ENCODE data around the gene SRGAP2B. TPM values are rescaled to one million over a fixed set of nuclear protein-coding genes. Genes with fewer than 3 reads are reported as not detected.
"Not testable (repeated sequence)": the region's sequence is repeated elsewhere in the genome, so short reads cannot be mapped to it uniquely, and the experiment has no call there.

SRGAP2B gene
- total and polyA plus RNA-seq, 4 donors, result 2.4 to 14.3 (median 6.2) TPM

DNA sequence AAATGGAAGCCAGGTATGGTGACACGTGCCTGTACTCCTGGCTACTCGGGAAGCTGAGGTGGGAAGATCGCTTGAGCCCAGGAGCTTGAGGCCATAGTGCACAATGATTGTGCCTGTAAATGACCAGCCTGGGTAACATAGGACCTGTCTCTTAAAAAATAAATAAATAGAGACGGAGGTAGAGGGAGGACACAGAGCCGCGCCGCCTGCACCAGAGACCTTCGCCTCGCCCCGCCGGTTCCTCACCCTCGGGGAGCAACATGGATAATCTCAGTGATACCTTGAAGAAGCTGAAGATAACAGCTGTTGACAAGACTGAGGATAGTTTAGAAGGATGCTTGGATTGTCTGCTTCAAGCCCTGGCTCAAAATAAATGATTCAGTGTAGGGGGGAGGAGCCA is 130.4 kb downstream of the SRGAP2B start:
- not testable (repeated sequence) for H3K4me3 ChIP-seq (ENCODE audit: low read depth in 1 of 3, low read length in 3 of 3); H3K27ac ChIP-seq (ENCODE audit: low read depth in 1 of 2, low read length in 2 of 2); DNase-seq (ENCODE audit: low spot score); H3K4me1 ChIP-seq (ENCODE audit: control insufficient read depth in 4 of 4, insufficient read depth in 4 of 4, low read length in 3 of 4); H3K9me3 ChIP-seq (ENCODE audit: control insufficient read depth in 4 of 4, low read length in 3 of 4); H3K9ac ChIP-seq (ENCODE audit: low read depth in 1 of 2, low read length in 2 of 2); H3K27me3 ChIP-seq (ENCODE audit: control insufficient read depth in 4 of 4, insufficient read depth in 4 of 4, low read length in 3 of 4); H3K36me3 ChIP-seq (ENCODE audit: control insufficient read depth in 4 of 4, insufficient read depth in 3 of 4, low read depth in 1 of 4, low read length in 3 of 4)
- 95% methylated on average over 12 of the region's 12 CpGs for WGBS

DNA sequence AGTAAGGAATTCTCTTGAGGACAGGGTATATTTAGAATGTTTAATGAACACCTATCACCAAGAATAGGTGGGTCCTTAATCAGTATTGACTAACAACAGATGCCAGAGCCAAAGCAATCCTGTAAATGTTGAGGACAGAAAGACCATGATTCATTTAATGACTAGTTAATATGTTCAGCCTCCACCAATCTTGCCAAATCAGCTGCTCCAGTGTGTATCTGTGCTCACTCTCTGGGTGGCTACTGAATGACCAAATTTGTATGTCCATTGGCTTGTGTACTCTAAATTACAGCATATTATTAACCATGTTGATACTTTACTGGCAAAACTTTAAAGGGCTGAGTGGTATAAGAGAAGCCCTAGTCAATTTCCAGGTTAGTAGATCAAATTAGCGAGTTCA is 130.9 kb downstream of the SRGAP2B start:
- H3K36me3 ChIP-seq (ENCODE audit: control insufficient read depth in 4 of 4, insufficient read depth in 3 of 4, low read depth in 1 of 4, low read length in 3 of 4); H3K27ac ChIP-seq (ENCODE audit: low read depth in 1 of 2, low read length in 2 of 2); DNase-seq (ENCODE audit: low spot score); H3K27me3 ChIP-seq (ENCODE audit: control insufficient read depth in 4 of 4, insufficient read depth in 4 of 4, low read length in 3 of 4); H3K4me1 ChIP-seq (ENCODE audit: control insufficient read depth in 4 of 4, insufficient read depth in 4 of 4, low read length in 3 of 4); H3K4me3 ChIP-seq (ENCODE audit: low read depth in 1 of 3, low read length in 3 of 3); H3K9me3 ChIP-seq (ENCODE audit: control insufficient read depth in 4 of 4, low read length in 3 of 4); H3K9ac ChIP-seq (ENCODE audit: low read depth in 1 of 2, low read length in 2 of 2): not testable (repeated sequence)
- WGBS, result 100% methylated on average over 1 of the region's 1 CpG

DNA sequence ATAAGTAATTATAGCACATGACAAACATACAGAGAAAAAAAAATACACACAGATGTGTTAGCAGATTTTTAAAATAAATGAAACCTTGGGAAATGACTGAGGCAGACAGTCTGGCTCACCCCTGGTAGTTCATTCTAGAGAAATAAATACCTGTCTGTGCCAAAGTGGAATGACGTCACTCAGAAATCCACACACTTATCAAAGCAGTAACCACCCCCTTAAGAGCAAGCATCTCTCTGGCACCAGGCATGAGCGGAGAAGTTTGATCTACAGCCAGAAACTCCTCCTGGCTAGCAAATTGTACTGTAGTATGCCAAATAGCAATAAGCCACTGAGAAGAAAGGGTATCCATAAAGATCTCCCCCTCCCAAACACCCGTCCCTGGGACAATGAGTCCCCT is 131.6 kb downstream of the SRGAP2B start:
- not testable (repeated sequence) for H3K36me3 ChIP-seq (ENCODE audit: control insufficient read depth in 4 of 4, insufficient read depth in 3 of 4, low read depth in 1 of 4, low read length in 3 of 4); H3K4me3 ChIP-seq (ENCODE audit: low read depth in 1 of 3, low read length in 3 of 3); H3K9me3 ChIP-seq (ENCODE audit: control insufficient read depth in 4 of 4, low read length in 3 of 4); DNase-seq (ENCODE audit: low spot score); H3K27me3 ChIP-seq (ENCODE audit: control insufficient read depth in 4 of 4, insufficient read depth in 4 of 4, low read length in 3 of 4); H3K4me1 ChIP-seq (ENCODE audit: control insufficient read depth in 4 of 4, insufficient read depth in 4 of 4, low read length in 3 of 4); H3K27ac ChIP-seq (ENCODE audit: low read depth in 1 of 2, low read length in 2 of 2); H3K9ac ChIP-seq (ENCODE audit: low read depth in 1 of 2, low read length in 2 of 2)
- 72% methylated on average over 3 of the region's 3 CpGs for WGBS

DNA sequence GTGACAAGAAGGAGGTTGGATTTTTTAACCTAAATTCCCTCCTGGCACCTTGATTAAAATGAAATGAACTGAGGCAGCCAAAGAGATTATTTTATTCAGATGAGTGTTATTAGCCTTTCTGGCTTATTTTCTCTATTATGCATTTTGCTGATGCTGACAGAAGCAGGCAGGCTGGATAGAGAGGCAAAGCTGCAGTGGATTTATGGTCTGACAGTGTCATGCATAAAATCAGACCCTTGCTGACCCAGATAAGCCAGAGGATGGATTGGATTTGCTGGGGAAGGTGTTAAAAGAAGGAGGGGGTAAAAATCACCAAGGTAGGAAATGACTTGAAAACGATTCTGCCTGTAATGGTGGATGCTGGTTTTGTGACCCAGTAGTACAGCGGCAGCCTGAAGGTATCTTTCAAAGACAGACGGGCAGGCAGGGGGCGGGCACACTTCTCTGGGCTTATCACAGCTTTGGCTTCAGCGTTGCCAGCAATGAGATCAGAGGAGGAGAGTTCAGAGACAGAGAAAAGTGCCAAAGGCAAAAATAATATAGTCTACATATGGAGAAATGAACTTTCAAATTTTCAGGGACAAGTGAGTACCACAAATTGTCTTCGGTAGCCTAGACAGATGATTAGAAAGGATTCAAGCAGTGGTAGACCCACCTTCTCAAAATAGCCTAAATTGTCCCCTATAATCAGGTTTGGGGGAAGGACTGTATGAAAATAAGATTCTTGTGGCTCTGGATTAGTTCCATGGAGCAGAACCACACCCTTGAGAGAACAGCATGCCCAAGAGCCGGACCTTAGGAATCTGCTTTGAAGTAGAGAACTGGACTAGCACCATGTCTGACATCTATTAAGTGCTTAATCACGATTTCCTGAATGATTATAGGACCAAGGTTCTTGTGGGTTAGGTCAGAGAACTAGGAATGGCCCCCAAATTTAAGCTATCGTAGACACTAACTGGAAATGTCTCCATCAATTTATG is 133.2 kb downstream of the SRGAP2B start:
- H3K9me3 ChIP-seq (ENCODE audit: control insufficient read depth in 4 of 4, low read length in 3 of 4); DNase-seq (ENCODE audit: low spot score): not testable (repeated sequence)
- WGBS, result no CpG with 5 or more reads among the region's 9 CpGs

GRCh38 chr1:144960929-144961488 is 134.1 kb downstream of the SRGAP2B start:
- not testable (repeated sequence) for H3K4me1 ChIP-seq (ENCODE audit: control insufficient read depth in 4 of 4, insufficient read depth in 4 of 4, low read length in 3 of 4); DNase-seq (ENCODE audit: low spot score); H3K4me3 ChIP-seq (ENCODE audit: low read depth in 1 of 3, low read length in 3 of 3); H3K27me3 ChIP-seq (ENCODE audit: control insufficient read depth in 4 of 4, insufficient read depth in 4 of 4, low read length in 3 of 4); H3K27ac ChIP-seq (ENCODE audit: low read depth in 1 of 2, low read length in 2 of 2); H3K9me3 ChIP-seq (ENCODE audit: control insufficient read depth in 4 of 4, low read length in 3 of 4); H3K36me3 ChIP-seq (ENCODE audit: control insufficient read depth in 4 of 4, insufficient read depth in 3 of 4, low read depth in 1 of 4, low read length in 3 of 4); H3K9ac ChIP-seq (ENCODE audit: low read depth in 1 of 2, low read length in 2 of 2)
- 96% methylated on average over 1 of the region's 4 CpGs for WGBS

More for the DNA sequence above, 133.2 kb downstream of the SRGAP2B start:
- H3K27me3 ChIP-seq (ENCODE audit: control insufficient read depth in 4 of 4, insufficient read depth in 4 of 4, low read length in 3 of 4); H3K36me3 ChIP-seq (ENCODE audit: control insufficient read depth in 4 of 4, insufficient read depth in 3 of 4, low read depth in 1 of 4, low read length in 3 of 4); H3K4me1 ChIP-seq (ENCODE audit: control insufficient read depth in 4 of 4, insufficient read depth in 4 of 4, low read length in 3 of 4); H3K27ac ChIP-seq (ENCODE audit: low read depth in 1 of 2, low read length in 2 of 2); H3K4me3 ChIP-seq (ENCODE audit: low read depth in 1 of 3, low read length in 3 of 3); H3K9ac ChIP-seq (ENCODE audit: low read depth in 1 of 2, low read length in 2 of 2): not testable (repeated sequence)

- not testable (repeated sequence) for H3K4me1 ChIP-seq (ENCODE audit: control insufficient read depth in 4 of 4, insufficient read depth in 4 of 4, low read length in 3 of 4); H3K4me3 ChIP-seq (ENCODE audit: low read depth in 1 of 3, low read length in 3 of 3); H3K9me3 ChIP-seq (ENCODE audit: control insufficient read depth in 4 of 4, low read length in 3 of 4); H3K36me3 ChIP-seq (ENCODE audit: control insufficient read depth in 4 of 4, insufficient read depth in 3 of 4, low read depth in 1 of 4, low read length in 3 of 4); H3K27ac ChIP-seq (ENCODE audit: low read depth in 1 of 2, low read length in 2 of 2); DNase-seq (ENCODE audit: low spot score); H3K27me3 ChIP-seq (ENCODE audit: control insufficient read depth in 4 of 4, insufficient read depth in 4 of 4, low read length in 3 of 4); H3K9ac ChIP-seq (ENCODE audit: low read depth in 1 of 2, low read length in 2 of 2)
- no CpG with 5 or more reads among the region's 2 CpGs for WGBS
Observed at GRCh38 chr1:144948390-144948789, 146.7 kb downstream of the SRGAP2B start.

DNA sequence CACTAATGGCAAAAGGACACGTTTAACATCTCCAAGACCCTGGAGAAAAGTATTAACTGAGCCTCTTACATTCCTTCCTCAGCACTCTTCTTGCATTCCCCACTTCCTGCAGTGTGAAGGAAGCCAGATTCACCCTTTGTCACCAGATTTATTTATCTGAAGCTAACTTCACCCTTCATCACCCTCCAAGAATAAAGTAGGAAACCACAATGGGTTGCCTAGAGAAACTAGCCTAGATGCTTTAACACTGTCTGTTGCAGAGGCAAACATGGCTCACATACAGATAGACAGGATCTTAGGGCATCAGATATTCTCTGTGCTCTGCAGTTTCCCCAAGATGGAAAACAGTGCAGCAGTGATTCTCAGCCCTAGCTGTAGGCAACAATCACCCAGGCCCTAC is 147.6 kb downstream of the SRGAP2B start:
- H3K27ac ChIP-seq (ENCODE audit: low read depth in 1 of 2, low read length in 2 of 2); DNase-seq (ENCODE audit: low spot score); H3K36me3 ChIP-seq (ENCODE audit: control insufficient read depth in 4 of 4, insufficient read depth in 3 of 4, low read depth in 1 of 4, low read length in 3 of 4); H3K4me1 ChIP-seq (ENCODE audit: control insufficient read depth in 4 of 4, insufficient read depth in 4 of 4, low read length in 3 of 4); H3K27me3 ChIP-seq (ENCODE audit: control insufficient read depth in 4 of 4, insufficient read depth in 4 of 4, low read length in 3 of 4); H3K9me3 ChIP-seq (ENCODE audit: control insufficient read depth in 4 of 4, low read length in 3 of 4); H3K9ac ChIP-seq (ENCODE audit: low read depth in 1 of 2, low read length in 2 of 2); H3K4me3 ChIP-seq (ENCODE audit: low read depth in 1 of 3, low read length in 3 of 3): not testable (repeated sequence)
- WGBS, result 77% methylated on average over 1 of the region's 1 CpG

DNA sequence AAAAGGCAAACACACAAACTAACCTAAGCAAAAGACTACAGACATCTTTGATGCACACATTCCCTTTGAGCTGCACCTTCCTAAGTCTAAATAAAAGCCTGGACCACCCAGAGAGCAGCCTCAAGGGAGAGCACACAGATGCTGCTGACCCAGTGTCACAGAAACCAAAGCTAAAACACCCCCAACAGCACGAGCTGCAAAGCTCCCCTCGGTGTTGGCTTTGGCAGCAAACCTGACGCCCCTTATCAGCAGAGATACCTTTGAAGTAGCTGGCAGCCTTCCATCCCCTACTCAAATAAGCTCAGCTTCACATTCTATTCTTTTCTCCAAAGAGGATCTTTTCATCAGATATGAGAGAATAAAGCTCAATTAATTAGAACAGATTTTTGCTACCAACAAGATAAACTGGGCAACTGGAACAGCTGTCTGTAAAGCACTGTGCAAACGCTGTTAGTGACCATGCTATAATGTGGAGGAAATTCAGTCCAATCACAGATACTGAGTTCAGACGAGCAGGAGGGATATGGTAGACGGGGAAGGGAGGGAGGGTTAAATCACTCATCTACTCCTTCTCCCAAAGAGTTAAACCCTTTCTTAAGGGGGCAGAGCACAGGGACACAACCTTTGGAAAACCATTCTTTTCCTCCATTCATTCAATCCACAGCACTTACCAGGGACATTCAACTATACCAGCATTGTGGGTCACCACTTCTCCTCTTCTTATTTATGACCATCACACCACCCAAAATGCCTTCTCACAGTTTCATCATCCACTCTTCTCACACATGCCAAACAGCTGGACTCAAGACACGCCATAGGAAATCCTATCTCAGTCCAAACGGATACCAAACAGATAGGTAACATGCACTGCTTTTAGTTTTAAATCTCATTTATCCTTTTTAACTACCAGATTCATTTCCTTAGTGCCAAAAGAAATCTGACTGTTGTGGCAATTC is 148.3 kb downstream of the SRGAP2B start:
- H3K9ac ChIP-seq (ENCODE audit: low read depth in 1 of 2, low read length in 2 of 2); H3K4me3 ChIP-seq (ENCODE audit: low read depth in 1 of 3, low read length in 3 of 3); H3K36me3 ChIP-seq (ENCODE audit: control insufficient read depth in 4 of 4, insufficient read depth in 3 of 4, low read depth in 1 of 4, low read length in 3 of 4); H3K9me3 ChIP-seq (ENCODE audit: control insufficient read depth in 4 of 4, low read length in 3 of 4); H3K27me3 ChIP-seq (ENCODE audit: control insufficient read depth in 4 of 4, insufficient read depth in 4 of 4, low read length in 3 of 4); DNase-seq (ENCODE audit: low spot score); H3K4me1 ChIP-seq (ENCODE audit: control insufficient read depth in 4 of 4, insufficient read depth in 4 of 4, low read length in 3 of 4); H3K27ac ChIP-seq (ENCODE audit: low read depth in 1 of 2, low read length in 2 of 2): not testable (repeated sequence)
- no CpG with 5 or more reads among the region's 8 CpGs for WGBS

Measured in liver (tissue), 9 donors.